H9 (cell line): ENCODE measurements around the gene FYTTD1. TPM values are rescaled to one million over a fixed set of nuclear protein-coding genes. Genes with fewer than 3 reads are reported as not detected.

Source experiments
- DNase-seq: peaks from one replicate; pipeline ENCODE4 v3.0.0-alpha.2; 2017
- H2AFZ ChIP-seq: one replicate; pipeline ENCODE4 v1.6.1; 2013; ENCODE audit warnings: mild to moderate bottlenecking, low read length, control low read depth, moderate library complexity
- H2AK5ac ChIP-seq: 2 replicates; pipeline ENCODE4 v1.6.1; 2013; ENCODE audit warnings: low read length, control low read depth, mixed read lengths; ENCODE audit not compliant: insufficient read length
- H2BK120ac ChIP-seq: one replicate; pipeline ENCODE4 v1.6.1; 2013; ENCODE audit warnings: low read depth, mild to moderate bottlenecking, low read length, control low read depth, inconsistent platforms; ENCODE audit not compliant: poor library complexity, severe bottlenecking
- H2BK12ac ChIP-seq: 2 replicates; pipeline ENCODE4 v1.6.1; 2013; ENCODE audit warnings: low read length, control low read depth, mixed read lengths, low read depth; ENCODE audit not compliant: insufficient read length
- H2BK15ac ChIP-seq: 2 replicates; pipeline ENCODE4 v1.6.1; 2013; ENCODE audit warnings: low read depth, low read length, control low read depth
- H2BK20ac ChIP-seq: one replicate; pipeline ENCODE4 v1.6.1; 2013; ENCODE audit warnings: low read depth, mild to moderate bottlenecking, low read length, control low read depth, inconsistent platforms; ENCODE audit not compliant: poor library complexity, severe bottlenecking
- H2BK5ac ChIP-seq: 2 replicates; pipeline ENCODE4 v1.6.1; 2013; ENCODE audit warnings: low read length, control low read depth, mixed read lengths; ENCODE audit not compliant: insufficient read length
- H3K14ac ChIP-seq: 2 replicates; pipeline ENCODE4 v1.6.1; 2013; ENCODE audit warnings: low read length, control low read depth; ENCODE audit not compliant: insufficient read depth
- H3K18ac ChIP-seq: 2 replicates; pipeline ENCODE4 v1.6.1; 2013; ENCODE audit warnings: low read depth, mild to moderate bottlenecking, mixed read lengths, low read length, control low read depth; ENCODE audit not compliant: insufficient read length
- H3K23ac ChIP-seq: 2 replicates; pipeline ENCODE4 v1.6.1; 2013; ENCODE audit warnings: low read length, control low read depth, mixed read lengths, low read depth; ENCODE audit not compliant: insufficient read length
- H3K23me2 ChIP-seq: 2 replicates; pipeline ENCODE4 v1.6.1; 2013; ENCODE audit warnings: low read depth, mild to moderate bottlenecking, mixed read lengths, low read length, control low read depth; ENCODE audit not compliant: insufficient read length, poor library complexity, severe bottlenecking
- H3K27ac ChIP-seq: 2 replicates; pipeline ENCODE4 v1.5.1; 2013; ENCODE audit warnings: low read length, control low read depth, mixed read lengths, low read depth; ENCODE audit not compliant: insufficient read length
- H3K27me3 ChIP-seq: 2 replicates; pipeline ENCODE4 v1.6.1; 2013; ENCODE audit warnings: low read length, control low read depth, inconsistent platforms; ENCODE audit not compliant: insufficient read depth
- H3K4ac ChIP-seq: 2 replicates; pipeline ENCODE4 v1.6.1; 2013; ENCODE audit warnings: low read depth, mild to moderate bottlenecking, control low read depth, inconsistent platforms, low read length, moderate library complexity
- H3K4me1 ChIP-seq: 2 replicates; pipeline ENCODE4 v1.6.1; 2013; ENCODE audit warnings: low read length, control low read depth, inconsistent platforms; ENCODE audit not compliant: insufficient read depth
- H3K4me2 ChIP-seq: 2 replicates; pipeline ENCODE4 v1.6.1; 2013; ENCODE audit warnings: low read length, control low read depth, mixed read lengths; ENCODE audit not compliant: insufficient read length, insufficient read depth
- H3K56ac ChIP-seq: 2 replicates; pipeline ENCODE4 v1.6.1; 2013; ENCODE audit warnings: low read depth, mild to moderate bottlenecking, mixed read lengths, low read length, control low read depth; ENCODE audit not compliant: insufficient read length
- H3K79me1 ChIP-seq: 2 replicates; pipeline ENCODE4 v1.6.1; 2013; ENCODE audit warnings: low read depth, mild to moderate bottlenecking, moderate library complexity, low read length, control low read depth, inconsistent platforms; ENCODE audit not compliant: insufficient read depth, poor library complexity, severe bottlenecking
- H3K79me2 ChIP-seq: 2 replicates; pipeline ENCODE4 v1.6.1; 2013; ENCODE audit warnings: low read length, control low read depth, inconsistent platforms; ENCODE audit not compliant: insufficient read depth
- H3K9ac ChIP-seq: 2 replicates; pipeline ENCODE4 v1.6.1; 2013; ENCODE audit warnings: low read length, control low read depth, mixed read lengths; ENCODE audit not compliant: insufficient read length; ENCODE audit errors: extremely low read depth
- H3K9me3 ChIP-seq: one replicate; pipeline ENCODE4 v1.6.1; 2013; ENCODE audit warnings: low read depth, low read length, inconsistent platforms; ENCODE audit not compliant: control insufficient read depth
- H3T11ph ChIP-seq: one replicate; pipeline ENCODE4 v1.6.1; 2013; ENCODE audit warnings: mild to moderate bottlenecking, low read length, control low read depth, inconsistent platforms
- H4K20me1 ChIP-seq: one replicate; pipeline ENCODE4 v1.6.1; 2013; ENCODE audit not compliant: control insufficient read depth, insufficient read length, insufficient read depth
- H4K5ac ChIP-seq: 2 replicates; pipeline ENCODE4 v1.6.1; 2013; ENCODE audit warnings: low read depth, mild to moderate bottlenecking, mixed read lengths, low read length, control low read depth; ENCODE audit not compliant: insufficient read length
- H4K8ac ChIP-seq: replicated peaks from 2 replicates; pipeline ENCODE4 v1.6.1; 2013; ENCODE audit warnings: low read length, control low read depth, mixed read lengths, low read depth; ENCODE audit not compliant: insufficient read length
- H4K91ac ChIP-seq: 2 replicates; pipeline ENCODE4 v1.6.1; 2013; ENCODE audit warnings: low read depth, mild to moderate bottlenecking, moderate library complexity, mixed read lengths, low read length, control low read depth; ENCODE audit not compliant: insufficient read length
- H3K27ac Mint-ChIP-seq, 3 experiments: 2 replicates in 2 of 3; 3 replicates in 1 of 3; pipeline ENCODE4 v1.8.0; 2020 to 2021; ENCODE audit warnings: mixed read lengths in 3 of 3, mild to moderate bottlenecking in 1 of 3, moderate library complexity in 1 of 3
- H3K27me3 Mint-ChIP-seq: 2 replicates; pipeline ENCODE4 v1.8.0; 2021; ENCODE audit warnings: low read depth, mild to moderate bottlenecking, moderate library complexity, mixed read lengths
- H3K36me3 Mint-ChIP-seq, 3 experiments: 2 replicates in 2 of 3; 3 replicates in 1 of 3; pipeline ENCODE4 v1.8.0; 2020 to 2021; ENCODE audit warnings: low read depth in 3 of 3, mixed read lengths in 3 of 3; ENCODE audit not compliant: insufficient read depth in 1 of 3
- H3K4me1 Mint-ChIP-seq, 2 experiments: 2 replicates each; pipeline ENCODE4 v1.8.0; 2020; ENCODE audit warnings: mixed read lengths in 2 of 2
- H3K4me3 Mint-ChIP-seq, 2 experiments: 2 replicates in 1 of 2; 3 replicates in 1 of 2; pipeline ENCODE4 v1.8.0; 2020 to 2021; ENCODE audit warnings: mild to moderate bottlenecking in 2 of 2, mixed read lengths in 2 of 2, moderate library complexity in 1 of 2
- H3K9me3 Mint-ChIP-seq, 2 experiments: 2 replicates in 1 of 2; 3 replicates in 1 of 2; pipeline ENCODE4 v1.8.0; 2020; ENCODE audit warnings: mild to moderate bottlenecking in 2 of 2, mixed read lengths in 2 of 2, moderate library complexity in 1 of 2
- CTCF ChIP-seq: fragments of 200-600 bp; sonication (generic); conservative IDR thresholded peaks from 3 replicates; pipeline ENCODE4 v1.8.0; 2021; ENCODE audit warnings: antibody characterized with exemption, mild to moderate bottlenecking
- WGBS: extraction: QIAGEN DNeasy Blood & Tissue Kit; methylation state at CpG from one replicate; pipeline ENCODE4 v1.1.7; 2013; ENCODE audit warnings: missing lambda C conversion rate, low lambda C conversion rate, mixed read lengths; ENCODE audit not compliant: insufficient read length; ENCODE audit errors: extremely low coverage; 5-methylcytosine and 5-hydroxymethylcytosine counted together
- total RNA-seq: library from RNA; stranded (reverse); gene quantifications from 2 replicates; pipeline ENCODE4 v1.2.1, GENCODE V29; 2021

Gene FYTTD1
- total RNA-seq, 1 experiment from 2014 or later = 19.4 TPM

GRCh38 chr3:197793247-197793646 lies 43.6 kb downstream of the FYTTD1 start:
- H3K4me3 Mint-ChIP-seq = peak overlapping the region; percentile 19 to 41; a peak in 2 of 5 replicates

More at GRCh38 chr3:197793247-197793646, 43.6 kb downstream of the FYTTD1 start:
- Histone ChIP-seq H3K18ac (no peak overlapping the region), H3K23ac (no peak overlapping the region), H2BK120ac (no peak overlapping the region), H2BK12ac (no peak overlapping the region), H4K20me1 (no peaks in the 10 kb centered on the region), H4K8ac (no peak overlapping the region), H3T11ph (no peak overlapping the region), H2AK5ac (no peak overlapping the region), H3K79me2 (peaks cover 24% of the 10 kb centered on the region; the same call in 1 of the 2 replicates), H4K5ac (no peak overlapping the region), H2AFZ (no peak overlapping the region), H2BK15ac (no peak overlapping the region), H2BK20ac (no peak overlapping the region), H3K4me2 (no peak overlapping the region), H3K4me1 (no peaks in the 10 kb centered on the region), H3K79me1 (peaks cover 16% of the 10 kb centered on the region), H3K9me3 (no peaks in the 10 kb centered on the region), H3K23me2 (peaks cover 8% of the 10 kb centered on the region), H3K14ac (no peak overlapping the region), H3K9ac (no peak overlapping the region), H2BK5ac (no peak overlapping the region), H4K91ac (no peak overlapping the region), H3K56ac (no peak overlapping the region), H3K27me3 (no peaks in the 10 kb centered on the region), H3K27ac (no peak overlapping the region), H3K4ac (no peak overlapping the region)
- peaks cover 0 to 2% of the 10 kb centered on the region in 2 experiments; a peak in 2 of 5 replicates for H3K9me3 Mint-ChIP-seq
- DNase-seq = no peak
- WGBS = no CpG with 5 or more reads among the region's 2 CpGs
- TF ChIP-seq CTCF = no peak
- no peaks in the 10 kb centered on the region; the same call in 1 of the 2 replicates for H3K27me3 Mint-ChIP-seq
- H3K36me3 Mint-ChIP-seq = no peaks in the 10 kb centered on the region
- H3K27ac Mint-ChIP-seq = no peak overlapping the region
- peaks cover 13 to 19% of the 10 kb centered on the region in 2 experiments for H3K4me1 Mint-ChIP-seq
